Mesothelial cell of epicardium (in vitro differentiated cells): ENCODE results near the gene SH3GL1. TPM values are rescaled to one million over a fixed set of nuclear protein-coding genes. Genes with fewer than 3 reads are reported as not detected.
A peak's percentile ranks its signal among the peaks of the same experiment; 100 is the strongest.

Experiments used
- DNase-seq, 2 experiments: peaks; one replicate each; pipeline ENCODE4 v3.0.0; 2021; ENCODE audit warnings: low spot score in 2 of 2; ENCODE audit not compliant: unreplicated experiment in 2 of 2
- H3K27ac Mint-ChIP-seq: 2 replicates; pipeline ENCODE4 v1.8.0; 2021; ENCODE audit warnings: mixed read lengths
- H3K27me3 Mint-ChIP-seq: 2 replicates; pipeline ENCODE4 v1.8.0; 2021; ENCODE audit warnings: low read depth, mixed read lengths
- H3K36me3 Mint-ChIP-seq: 2 replicates; pipeline ENCODE4 v1.8.0; 2021; ENCODE audit warnings: mixed read lengths
- H3K4me1 Mint-ChIP-seq: 2 replicates; pipeline ENCODE4 v1.8.0; 2021; ENCODE audit warnings: mixed read lengths
- H3K4me3 Mint-ChIP-seq: 2 replicates; pipeline ENCODE4 v1.8.0; 2021; ENCODE audit warnings: mild to moderate bottlenecking, moderate library complexity, mixed read lengths
- H3K9me3 Mint-ChIP-seq: 2 replicates; pipeline ENCODE4 v1.8.0; 2021; ENCODE audit warnings: mixed read lengths
- CTCF ChIP-seq: fragments of 200-600 bp; sonication (generic); IDR thresholded peaks from one replicate; pipeline ENCODE4 v1.5.0; 2021; ENCODE audit warnings: antibody characterized with exemption; ENCODE audit not compliant: unreplicated experiment
- microRNA-seq: library from miRNA; unstranded; fragments of <30 nt; microRNA quantifications from one replicate; pipeline ENCODE4 v1.2.0, GENCODE V29; 2021; ENCODE audit warnings: inconsistent platforms, mixed read lengths
- total RNA-seq: library from RNA; stranded (reverse); gene quantifications from 3 replicates; pipeline ENCODE4 v1.2.1, GENCODE V29; 2021

SH3GL1 gene
- total RNA-seq, 1 donor from 2014 or later: 90.1 TPM

- Mint-ChIP-seq H3K4me3 (no peak overlapping the region), H3K4me1 (no peaks in the 10 kb centered on the region), H3K27me3 (no peaks in the 10 kb centered on the region), H3K27ac (no peak overlapping the region), H3K36me3 (peaks cover 20% of the 10 kb centered on the region), H3K9me3 (peaks cover 17% of the 10 kb centered on the region)
- no peak for TF ChIP-seq CTCF
- DNase-seq: no peak
Observed at GRCh38 chr19:4318460-4318859, 81.9 kb downstream of the SH3GL1 start.

- TF ChIP-seq CTCF: no peak
- H3K27me3 Mint-ChIP-seq: no peaks in the 10 kb centered on the region
- peaks cover 17% of the 10 kb centered on the region for H3K9me3 Mint-ChIP-seq
- no peak overlapping the region for H3K4me3 Mint-ChIP-seq
- no peak for DNase-seq
- no peak overlapping the region for H3K27ac Mint-ChIP-seq
- H3K4me1 Mint-ChIP-seq: no peaks in the 10 kb centered on the region
- H3K36me3 Mint-ChIP-seq: peaks cover 20% of the 10 kb centered on the region
Observed at GRCh38 chr19:4316956-4317355, 83.4 kb downstream of the SH3GL1 start.

GRCh38 chr19:4313847-4314490 is 86.4 kb downstream of the SH3GL1 start:
- TF ChIP-seq CTCF: no peak
- Mint-ChIP-seq H3K36me3 (peaks cover 13% of the 10 kb centered on the region), H3K27me3 (no peaks in the 10 kb centered on the region), H3K4me1 (no peaks in the 10 kb centered on the region), H3K9me3 (peaks cover 2% of the 10 kb centered on the region), H3K4me3 (no peak overlapping the region), H3K27ac (no peak overlapping the region)
- no peak for DNase-seq

Small RNAs within 50 kb of the gene (microRNA-seq; reads per million reads assigned to microRNA genes)
- 4.1 reads per million, percentile 12 among the genes with 10 or more reads in this experiment for gene MIR4746

Other genes starting within 250 kb of the SH3GL1 start
- not detected in 3 replicates for gene CREB3L3, start 246.9 kb downstream of the SH3GL1 start, total RNA-seq
- 25.4 to 31.9 TPM (median 25.6 TPM) in 3 replicates for gene SIRT6, start 218.0 kb downstream of the SH3GL1 start, total RNA-seq
- 0.75 to 0.98 TPM (median 0.86 TPM) in 3 replicates for gene ANKRD24, start 217.9 kb downstream of the SH3GL1 start, total RNA-seq
- gene EBI3, start 171.0 kb downstream of the SH3GL1 start, total RNA-seq: 0.22 to 0.96 TPM (median 0.68 TPM) in 3 replicates
- gene YJU2, start 153.5 kb downstream of the SH3GL1 start, total RNA-seq: 19.5 to 22.1 TPM (median 21.3 TPM) in 3 replicates
- 3.2 to 4.8 TPM (median 4.0 TPM) in 3 replicates for gene SHD, start 121.3 kb downstream of the SH3GL1 start, total RNA-seq
- gene TMIGD2, start 98.2 kb downstream of the SH3GL1 start, total RNA-seq: 0.29 TPM in 1 of 3 replicates, not detected in the others
- 16.4 to 17.7 TPM (median 17.1 TPM) in 3 replicates for gene FSD1, start 95.9 kb downstream of the SH3GL1 start, total RNA-seq
- gene STAP2, start 61.7 kb downstream of the SH3GL1 start, total RNA-seq: 74.0 to 79.4 TPM (median 75.3 TPM) in 3 replicates
- 34.6 to 42.4 TPM (median 42.2 TPM) in 3 replicates for gene MPND, start 57.0 kb downstream of the SH3GL1 start, total RNA-seq
- 30.9 to 35.1 TPM (median 33.1 TPM) in 3 replicates for gene CHAF1A, start 2.1 kb upstream of the SH3GL1 start, total RNA-seq
- 67.7 to 71.0 TPM (median 69.9 TPM) in 3 replicates for gene UBXN6, start 57.2 kb upstream of the SH3GL1 start, total RNA-seq
- 87.6 to 91.3 TPM (median 88.9 TPM) in 3 replicates for gene HDGFL2, start 71.8 kb upstream of the SH3GL1 start, total RNA-seq
- gene PLIN4, start 117.9 kb upstream of the SH3GL1 start, total RNA-seq: 0.25 to 0.29 TPM (median 0.29 TPM) in 3 replicates
- gene PLIN5, start 134.7 kb upstream of the SH3GL1 start, total RNA-seq: 0.27 to 0.45 TPM (median 0.38 TPM) in 3 replicates
- 0.16 TPM in 3 replicates for gene LRG1, start 139.5 kb upstream of the SH3GL1 start, total RNA-seq
- gene SEMA6B, start 159.1 kb upstream of the SH3GL1 start, total RNA-seq: 6.5 to 6.9 TPM (median 6.8 TPM) in 3 replicates
- 7.4 to 8.2 TPM (median 7.7 TPM) in 3 replicates for gene TNFAIP8L1, start 239.0 kb upstream of the SH3GL1 start, total RNA-seq